ENCODE measurements around the gene OCSTAMP.

GRCh38 chr20:46523696-46524328, 26.6 kb downstream of the OCSTAMP start:
- no peak for TF ChIP-seq CTCF (IDR thresholded peaks at IDR 0.05; ENCODE audit: low read length)
- TF ChIP-seq EZH2 (IDR thresholded peaks at IDR 0.05; ENCODE audit: borderline replicate concordance, low read length), result no peak
